NCI-H748 (cell line): Measurements from ENCODE around the gene ZNF775.

Experiments
- DNase-seq: peaks from one replicate; lab custom pipeline; 2025; ENCODE audit not compliant: unreplicated experiment; lab: John Stamatoyannopoulos, UW

ZNF775 gene

GRCh38 chr7:150410131-150410530 is 31.0 kb downstream of the ZNF775 start:
- DNase-seq, result no peak

GRCh38 chr7:150410680-150411346 is 31.7 kb downstream of the ZNF775 start:
- no peak for DNase-seq

DNA sequence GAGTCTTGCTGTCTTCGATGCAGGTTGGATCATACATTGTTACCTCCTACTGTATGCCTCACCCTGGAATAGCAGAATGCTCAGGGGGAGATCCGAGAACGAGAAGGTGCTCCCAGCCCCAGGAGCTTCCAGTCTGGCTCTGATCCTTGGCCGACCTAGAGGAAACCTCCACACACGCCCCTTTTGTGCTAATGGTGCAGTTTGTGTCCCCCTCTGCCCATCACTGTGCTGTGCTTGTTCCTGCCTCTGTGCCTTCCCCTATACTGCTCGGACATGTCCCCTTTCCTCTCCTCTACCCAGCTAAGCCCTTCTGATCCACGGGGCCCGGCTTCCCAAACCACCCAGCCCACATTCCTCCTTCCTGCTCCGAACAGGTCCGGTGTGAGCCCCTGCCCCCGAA is 32.5 kb downstream of the ZNF775 start:
- no peak for DNase-seq

DNA sequence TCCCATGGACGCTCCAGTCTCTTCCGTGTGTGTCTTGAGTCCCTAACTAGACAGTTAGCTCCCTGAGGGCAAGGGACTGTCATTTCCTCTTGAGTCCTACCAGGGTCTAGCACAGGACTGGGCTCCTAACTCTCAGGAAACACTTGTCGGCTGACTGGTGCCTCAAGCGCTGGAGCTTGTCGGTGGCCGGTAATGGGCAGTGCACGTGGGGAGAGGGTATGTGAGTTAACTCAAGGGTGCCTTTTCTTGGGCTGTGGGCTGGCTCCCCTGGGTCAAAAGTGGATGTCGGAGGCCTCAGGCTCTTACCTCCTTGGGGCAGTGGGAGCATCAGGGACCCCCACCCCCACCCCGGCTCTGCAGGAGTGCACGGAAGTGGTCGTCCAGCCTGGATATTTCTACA is 32.9 kb downstream of the ZNF775 start:
- no peak for DNase-seq

DNA sequence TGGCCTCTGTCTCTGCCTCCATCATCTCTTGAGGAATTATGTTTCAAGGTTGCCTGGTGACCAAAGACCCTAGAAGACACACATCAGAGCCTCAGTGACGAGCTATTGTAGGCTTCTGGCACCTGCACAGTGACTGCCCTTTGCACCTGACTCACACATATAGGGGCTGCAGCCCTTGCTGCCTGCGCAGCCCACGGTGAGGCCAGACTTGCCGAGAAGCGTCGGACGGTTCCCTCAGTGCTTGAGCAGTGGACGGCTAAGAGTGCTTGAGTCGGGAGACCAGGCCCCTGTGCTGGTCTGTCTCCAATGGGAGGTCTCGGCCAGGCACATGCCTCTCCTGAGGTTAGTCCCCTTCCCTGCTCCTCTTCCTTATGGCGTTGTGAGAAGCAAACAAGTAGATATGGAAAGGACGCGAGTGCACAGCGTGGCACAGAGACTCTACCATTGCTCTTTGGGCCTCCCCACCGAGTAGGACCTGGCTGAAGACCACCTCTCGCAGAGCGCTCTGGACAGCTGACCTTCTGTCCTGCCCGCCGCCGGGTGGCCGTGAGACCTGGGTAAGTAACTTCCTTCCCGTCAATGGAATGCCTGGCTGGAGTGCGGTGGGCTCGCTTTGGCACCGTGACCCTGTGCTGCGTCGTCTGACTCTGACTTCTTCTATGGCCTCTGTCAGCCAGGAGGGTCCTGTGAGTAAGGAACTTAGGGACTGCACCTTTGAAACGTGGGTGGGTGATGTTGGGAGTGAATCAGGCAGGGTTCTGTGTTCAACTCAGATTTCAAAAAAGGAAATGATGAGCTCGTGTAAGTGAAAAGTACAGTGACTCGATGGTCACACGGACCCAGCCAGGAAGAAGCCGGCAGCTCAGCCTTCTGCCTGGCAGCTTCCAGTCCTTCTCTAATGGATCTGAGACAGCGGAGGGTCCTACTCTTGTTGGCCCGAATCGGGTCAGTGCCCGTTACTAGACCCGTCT is 33.7 kb downstream of the ZNF775 start:
- DNase-seq, result no peak

DNA sequence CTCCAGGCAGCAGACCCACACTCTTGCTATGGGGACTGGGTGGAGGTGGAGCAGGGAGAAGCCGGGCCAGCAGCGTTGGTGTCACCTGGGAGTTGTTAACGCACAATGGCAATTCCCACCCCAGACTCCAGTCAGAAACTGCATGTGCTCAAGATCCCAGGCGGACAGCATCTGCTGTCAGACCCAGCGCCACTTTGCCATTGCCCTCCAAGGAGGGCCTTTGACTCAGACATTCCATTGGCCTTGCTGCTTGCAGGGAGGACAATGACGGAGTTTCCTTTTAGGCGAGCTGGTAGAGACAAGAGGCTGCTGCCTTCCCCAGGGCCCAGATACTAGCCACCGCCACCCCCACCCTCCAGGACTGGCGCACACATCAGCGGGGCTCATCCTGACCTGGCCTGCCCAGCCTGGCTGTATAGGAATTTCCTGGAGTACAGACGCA is 34.5 kb downstream of the ZNF775 start:
- no peak for DNase-seq

GRCh38 chr7:150415161-150416153 is 36.3 kb downstream of the ZNF775 start:
- DNase-seq, result no peak

- DNase-seq, result no peak
These were observed 38.1 kb downstream of the ZNF775 start for GRCh38 chr7:150417239-150417638.

DNA sequence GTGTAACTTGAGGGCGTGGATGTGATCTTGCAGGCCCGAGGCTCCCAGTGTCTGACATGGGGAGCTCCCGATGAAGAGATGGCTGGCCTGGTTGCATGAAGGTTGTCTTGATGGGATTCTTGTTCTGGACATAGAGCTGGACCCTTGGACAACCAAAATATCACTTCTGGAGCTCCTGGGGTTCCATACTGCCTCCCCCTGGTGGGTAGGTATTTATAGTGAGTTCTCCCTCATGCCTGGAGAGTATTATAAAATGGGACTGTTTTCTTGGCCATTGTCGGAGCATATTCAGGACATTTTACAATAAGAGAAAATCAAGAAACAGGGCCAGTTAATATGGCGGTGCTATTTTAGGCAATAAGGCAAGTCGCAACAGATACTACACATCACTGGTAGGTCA is 38.7 kb downstream of the ZNF775 start:
- no peak for DNase-seq

DNA sequence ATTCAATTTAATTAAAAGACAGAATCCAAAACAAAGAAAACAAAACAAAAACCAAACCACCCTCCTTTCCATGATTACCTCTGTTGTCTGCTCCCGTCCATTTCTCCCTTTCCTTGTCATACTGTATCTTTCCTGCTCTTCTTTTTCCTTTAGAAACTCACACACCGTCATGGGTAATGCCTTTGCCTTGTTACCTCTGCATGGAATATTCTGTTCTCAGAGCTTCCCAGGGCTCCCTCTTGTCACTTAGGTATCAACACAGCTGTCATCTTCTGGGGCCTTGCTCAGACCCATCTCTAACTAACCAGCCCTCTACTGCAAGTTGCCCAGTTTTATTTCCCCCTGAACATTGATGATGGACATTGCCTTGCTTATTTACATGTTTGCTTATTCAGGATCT is 41.1 kb downstream of the ZNF775 start:
- DNase-seq, result no peak

DNA sequence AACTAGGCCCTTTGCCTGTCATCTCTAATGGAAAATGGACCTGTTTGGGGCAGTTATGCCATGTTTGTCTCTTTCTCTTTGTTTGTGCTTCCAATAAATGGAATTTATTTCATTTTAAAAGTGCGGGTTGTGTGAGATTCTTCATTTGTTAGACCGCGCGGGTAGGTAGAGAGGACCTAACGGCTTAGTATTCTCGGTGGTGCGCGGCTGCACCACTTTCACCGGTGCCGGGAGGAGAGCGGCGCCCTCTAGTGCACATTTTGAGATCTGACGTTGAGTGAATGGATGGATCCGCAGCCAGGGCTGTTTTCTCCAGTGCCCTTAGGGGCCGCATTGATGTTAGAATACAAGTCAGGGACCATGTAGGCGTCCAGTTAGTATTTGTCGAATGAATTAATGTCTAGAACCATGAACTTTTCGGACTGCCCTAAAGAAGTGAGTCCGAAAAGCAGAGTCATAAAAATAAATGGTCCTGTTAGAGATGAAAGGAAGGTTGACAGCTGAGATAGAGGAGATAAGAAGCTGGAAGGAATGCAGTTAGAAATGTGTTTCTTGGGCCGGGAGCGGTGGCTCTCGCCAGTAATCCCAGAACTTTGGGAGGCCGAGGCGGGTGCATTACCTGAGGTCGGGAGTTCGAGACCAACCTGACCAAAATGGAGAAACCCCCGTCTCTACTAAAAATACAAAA is 42.0 kb downstream of the ZNF775 start:
- DNase-seq, result peak; percentile 76

DNA sequence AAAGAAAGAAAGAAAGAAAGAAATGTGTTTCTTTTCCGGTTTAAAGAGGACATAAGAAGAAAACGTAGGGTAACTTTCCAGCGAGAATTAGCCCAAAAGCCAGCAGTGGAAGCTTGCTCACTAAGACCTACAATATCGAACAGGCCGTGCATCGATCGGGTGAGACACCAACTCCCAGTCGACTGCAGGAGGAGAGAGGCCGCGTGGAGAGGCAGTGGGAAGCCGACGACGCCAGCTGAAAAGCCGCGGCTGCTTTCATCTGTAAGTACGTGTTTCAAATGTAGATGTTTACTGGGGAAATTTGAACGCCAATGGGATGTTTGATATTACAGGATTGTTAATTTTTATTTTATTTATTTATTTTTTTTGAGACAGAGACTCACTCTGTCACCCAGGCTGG is 42.7 kb downstream of the ZNF775 start:
- no peak for DNase-seq

GRCh38 chr7:150425670-150426069 is 46.5 kb downstream of the ZNF775 start:
- no peak for DNase-seq

- no peak for DNase-seq
These were observed 49.7 kb downstream of the ZNF775 start for GRCh38 chr7:150428671-150429451.

- DNase-seq, result no peak
These were observed 50.6 kb downstream of the ZNF775 start for GRCh38 chr7:150429699-150430098.

DNA sequence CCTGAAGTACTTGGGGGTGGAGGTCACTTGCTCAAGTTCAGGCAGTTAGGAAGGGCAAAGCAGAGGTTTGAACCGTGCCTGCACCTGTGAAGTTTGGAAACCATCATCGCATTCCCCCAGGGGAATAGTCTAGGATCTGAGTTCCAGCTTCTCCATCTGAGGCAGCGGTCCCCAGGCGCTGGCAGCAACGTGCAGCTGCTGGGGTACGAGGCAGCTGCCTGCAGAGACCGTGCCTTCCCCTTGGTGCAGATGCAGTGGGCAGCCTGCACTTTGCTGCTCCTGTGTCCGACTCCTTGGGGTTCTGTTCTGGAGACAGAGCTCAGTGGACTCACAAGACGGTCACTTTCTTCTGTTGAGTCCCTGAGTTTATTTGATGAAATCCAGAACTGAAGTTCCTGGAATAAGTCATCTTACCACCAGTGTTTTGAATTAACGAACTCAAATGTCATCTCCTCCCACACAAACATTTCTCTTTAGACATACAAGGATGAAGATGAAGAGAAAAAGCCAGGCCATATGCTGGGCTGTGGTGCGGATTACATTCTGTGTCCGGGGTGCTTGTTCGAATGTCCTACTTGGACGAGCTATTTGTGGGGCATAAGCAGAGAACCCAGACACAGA is 51.4 kb downstream of the ZNF775 start:
- DNase-seq, result no peak

GRCh38 chr7:150431839-150432658 is 52.9 kb downstream of the ZNF775 start:
- no peak for DNase-seq
